Fibroblast of skin of back (primary cell): Measurements from ENCODE around the gene ISLR2.

ENCODE experiments used
- DNase-seq: peaks from one replicate; pipeline ENCODE4 v3.0.0-alpha.2; 2013

Gene ISLR2

GRCh38 chr15:74178326-74179100 is 48.1 kb downstream of the ISLR2 start:
- DNase-seq: no peak

GRCh38 chr15:74179101-74179841 is 48.9 kb downstream of the ISLR2 start:
- peak; percentile 94 for DNase-seq

GRCh38 chr15:74179983-74180880 is 49.8 kb downstream of the ISLR2 start:
- peak; percentile 90 for DNase-seq

GRCh38 chr15:74180881-74181602 is 50.7 kb downstream of the ISLR2 start:
- no peak for DNase-seq

DNA sequence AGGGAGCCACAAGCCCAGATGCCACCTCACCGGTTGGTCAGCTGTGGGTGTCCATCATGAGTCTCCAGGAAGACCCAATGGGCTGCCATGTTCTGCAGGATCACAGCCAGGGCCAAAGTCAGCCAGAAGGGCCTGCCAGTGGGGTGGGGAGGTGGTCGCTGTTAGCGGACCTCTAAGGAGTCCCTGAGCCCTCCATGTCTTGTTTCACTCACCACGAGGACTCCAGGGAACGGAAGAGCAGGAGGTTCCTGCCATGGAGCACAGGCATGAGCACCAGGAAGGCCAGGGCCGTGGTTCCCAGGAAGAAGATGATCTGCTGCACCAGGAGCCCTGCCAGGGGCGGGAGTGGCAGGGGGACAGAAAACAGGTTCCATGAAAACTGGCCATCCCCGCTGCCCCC is 51.7 kb downstream of the ISLR2 start:
- no peak for DNase-seq

GRCh38 chr15:74184582-74185091 is 54.3 kb downstream of the ISLR2 start:
- DNase-seq: no peak

- no peak for DNase-seq
Observed at GRCh38 chr15:74185710-74186348, 55.4 kb downstream of the ISLR2 start.
